ENCODE data around the gene THEM5. TPM values are rescaled to one million over a fixed set of nuclear protein-coding genes. Genes with fewer than 3 reads are reported as not detected.

THEM5 gene
- total RNA-seq, 1 experiment from 2014 or later = not detected

DNA sequence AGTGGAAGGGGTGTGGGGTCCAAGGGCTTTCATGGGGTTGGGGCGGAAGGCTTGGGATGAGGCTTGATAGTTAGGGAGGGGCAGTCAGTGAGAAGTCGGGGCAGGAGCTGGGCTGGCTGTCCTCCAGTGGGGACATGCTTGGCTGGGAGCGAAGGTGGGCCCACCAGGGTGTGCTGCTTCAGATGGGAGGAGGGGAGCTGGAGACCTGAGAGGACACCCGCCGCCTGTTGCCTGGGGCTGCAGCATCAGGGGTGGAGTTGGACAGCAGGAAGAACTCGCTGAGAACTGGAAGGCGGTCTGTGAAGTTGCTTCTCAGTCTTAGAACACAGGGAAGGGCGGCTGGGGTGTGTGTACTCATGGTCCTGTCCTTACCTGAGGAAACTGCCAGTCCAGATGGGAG is 1.6 kb downstream of the THEM5 start:
- Histone ChIP-seq H3K4me2 (ENCODE audit: low read length) (no peak overlapping the region), H3K27me3 (ENCODE audit: insufficient read depth, low read length) (peaks cover 6% of the 10 kb centered on the region; the same call in 1 of the 2 replicates), H3K9me2 (ENCODE audit: insufficient read depth) (no peaks in the 10 kb centered on the region), H3K36me3 (ENCODE audit: control insufficient read depth in 1 of 2, insufficient read depth in 2 of 2, low read length in 2 of 2) (no peaks in the 10 kb centered on the region), H3K9ac (ENCODE audit: low read length) (no peak overlapping the region), H3K79me2 (ENCODE audit: insufficient read depth, low read length) (no peaks in the 10 kb centered on the region), H3K4me3 (replicated peaks in 1 of 2; ENCODE audit: low read depth in 1 of 2, low read length in 2 of 2) (no peak overlapping the region), H3K27ac (ENCODE audit: low read depth, low read length) (no peak overlapping the region), H4K20me1 (ENCODE audit: insufficient read depth) (no peaks in the 10 kb centered on the region), H3K4me1 (ENCODE audit: control insufficient read depth in 1 of 2, insufficient read depth in 2 of 2, low read length in 2 of 2) (no peaks in the 10 kb centered on the region), H3K9me3 (ENCODE audit: control insufficient read depth in 1 of 2, insufficient read depth in 1 of 2, low read depth in 1 of 2, low read length in 2 of 2) (no peaks in the 10 kb centered on the region), H2AFZ (ENCODE audit: low read depth, low read length, poor library complexity, severe bottlenecking) (no peak overlapping the region)
- ChIA-PET POLR2A (no interaction called here), RAD21 (ENCODE audit: low non-redundant PET in 1 of 2, low total read pairs in 2 of 2, uncharacterized antibody in 2 of 2, unreplicated experiment in 2 of 2) (no interaction called here), CTCF (no interaction called here)
- DNase-seq (ENCODE audit: low read depth, low spot score) = no peak
- BruUV-seq (replicated peaks) = no TSS peak
- ATAC-seq = no peak
- intact Hi-C loops (cut with micrococcal nuclease) = no loop called here
- TF ChIP-seq SIN3A (IDR thresholded peaks at IDR 0.05; ENCODE audit: low read depth) (no peak), RAD21 (IDR thresholded peaks at IDR 0.05; ENCODE audit: low read depth) (no peak), EZH2phosphoT487 (IDR thresholded peaks at IDR 0.05; ENCODE audit: borderline replicate concordance) (no peak), TCF7L2 (IDR thresholded peaks at IDR 0.05; ENCODE audit: borderline replicate concordance, extremely low read depth, insufficient read depth, insufficient read length) (no peak), EGR1 (IDR thresholded peaks at IDR 0.05; ENCODE audit: low read depth) (no peak), CTCF (IDR thresholded peaks at IDR 0.05 in 2 of 3, conservative IDR thresholded peaks at IDR 0.05 in 1 of 3; ENCODE audit: borderline replicate concordance in 1 of 3, insufficient read depth in 1 of 3, low read depth in 2 of 3, low read length in 2 of 3) (no peak), EZH2 (IDR thresholded peaks at IDR 0.05) (no peak), CEBPB (IDR thresholded peaks at IDR 0.05; ENCODE audit: low read depth) (no peak), FOSL1 (IDR thresholded peaks at IDR 0.05; ENCODE audit: low read depth) (no peak)

DNA sequence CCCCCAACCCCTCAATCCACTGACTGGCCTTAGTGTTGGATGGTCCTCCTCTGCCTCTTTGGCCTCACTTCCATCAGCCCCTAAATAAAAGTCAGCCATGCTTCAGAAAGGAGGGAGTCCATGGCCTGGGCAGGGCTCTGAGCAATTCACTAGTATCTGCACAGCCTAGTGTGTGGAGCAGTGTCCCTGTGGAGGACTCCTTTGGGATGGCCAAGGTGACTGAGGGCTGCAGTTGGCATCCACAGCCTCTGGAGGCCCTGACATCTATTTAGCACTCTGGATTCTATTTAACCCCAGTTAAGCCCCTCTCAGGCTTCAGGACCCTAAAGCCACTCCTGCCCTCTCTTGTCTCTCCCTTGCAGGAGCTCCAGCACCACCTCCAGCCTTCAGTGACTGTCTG is 3.6 kb downstream of the THEM5 start:
- H3K27ac ChIP-seq (ENCODE audit: low read depth, low read length) = no peak overlapping the region
- no peaks in the 10 kb centered on the region for H3K9me2 ChIP-seq (ENCODE audit: insufficient read depth)
- peaks cover 6% of the 10 kb centered on the region; the same call in 1 of the 2 replicates for H3K27me3 ChIP-seq (ENCODE audit: insufficient read depth, low read length)
- H3K4me1 ChIP-seq (ENCODE audit: control insufficient read depth in 1 of 2, insufficient read depth in 2 of 2, low read length in 2 of 2) = peaks cover 0 to 12% of the 10 kb centered on the region in 2 experiments; a peak in 2 of 4 replicates
- H3K9ac ChIP-seq (ENCODE audit: low read length) = no peak overlapping the region
- ChIA-PET RAD21 (ENCODE audit: low non-redundant PET in 1 of 2, low total read pairs in 2 of 2, uncharacterized antibody in 2 of 2, unreplicated experiment in 2 of 2) (no interaction called here), CTCF (no interaction called here), POLR2A (no interaction called here)
- DNase-seq (ENCODE audit: low read depth, low spot score) (no peak), ATAC-seq (no peak)
- BruUV-seq (replicated peaks) = no TSS peak
- H3K36me3 ChIP-seq (ENCODE audit: control insufficient read depth in 1 of 2, insufficient read depth in 2 of 2, low read length in 2 of 2) = no peaks in the 10 kb centered on the region
- no peak overlapping the region for H3K4me2 ChIP-seq (ENCODE audit: low read length)
- no peaks in the 10 kb centered on the region for H4K20me1 ChIP-seq (ENCODE audit: insufficient read depth)
- intact Hi-C loops (cut with micrococcal nuclease) = no loop called here
- H3K9me3 ChIP-seq (ENCODE audit: control insufficient read depth in 1 of 2, insufficient read depth in 1 of 2, low read depth in 1 of 2, low read length in 2 of 2) = no peaks in the 10 kb centered on the region
- no peak for TF ChIP-seq POLR2AphosphoS5 (IDR thresholded peaks at IDR 0.05; ENCODE audit: low read depth, low read length)
- TF ChIP-seq SIN3A (IDR thresholded peaks at IDR 0.05; ENCODE audit: low read depth) = no peak
- no peak for TF ChIP-seq EZH2phosphoT487 (IDR thresholded peaks at IDR 0.05; ENCODE audit: borderline replicate concordance)
- H2AFZ ChIP-seq (ENCODE audit: low read depth, low read length, poor library complexity, severe bottlenecking) = no peak overlapping the region
- no peak overlapping the region for H3K4me3 ChIP-seq (replicated peaks in 1 of 2; ENCODE audit: low read depth in 1 of 2, low read length in 2 of 2)
- no peaks in the 10 kb centered on the region for H3K79me2 ChIP-seq (ENCODE audit: insufficient read depth, low read length)
